MM.1S (cell line): ENCODE results near the gene MROH7.

ENCODE experiments used
- EZH2phosphoT487 ChIP-seq: fragments of 300-600 bp; sonication (generic); IDR thresholded peaks from 2 replicates; pipeline ENCODE4 v1.6.1; 2018; ENCODE audit warnings: antibody characterized with exemption, low read length
- TF ChIP-seq, protein P1 (sequence below): fragments of 300-600 bp; sonication (generic); IDR thresholded peaks from 2 replicates; pipeline ENCODE4 v1.5.1; 2016; ENCODE audit warnings: antibody characterized with exemption, low read length, mixed read lengths

DNA sequence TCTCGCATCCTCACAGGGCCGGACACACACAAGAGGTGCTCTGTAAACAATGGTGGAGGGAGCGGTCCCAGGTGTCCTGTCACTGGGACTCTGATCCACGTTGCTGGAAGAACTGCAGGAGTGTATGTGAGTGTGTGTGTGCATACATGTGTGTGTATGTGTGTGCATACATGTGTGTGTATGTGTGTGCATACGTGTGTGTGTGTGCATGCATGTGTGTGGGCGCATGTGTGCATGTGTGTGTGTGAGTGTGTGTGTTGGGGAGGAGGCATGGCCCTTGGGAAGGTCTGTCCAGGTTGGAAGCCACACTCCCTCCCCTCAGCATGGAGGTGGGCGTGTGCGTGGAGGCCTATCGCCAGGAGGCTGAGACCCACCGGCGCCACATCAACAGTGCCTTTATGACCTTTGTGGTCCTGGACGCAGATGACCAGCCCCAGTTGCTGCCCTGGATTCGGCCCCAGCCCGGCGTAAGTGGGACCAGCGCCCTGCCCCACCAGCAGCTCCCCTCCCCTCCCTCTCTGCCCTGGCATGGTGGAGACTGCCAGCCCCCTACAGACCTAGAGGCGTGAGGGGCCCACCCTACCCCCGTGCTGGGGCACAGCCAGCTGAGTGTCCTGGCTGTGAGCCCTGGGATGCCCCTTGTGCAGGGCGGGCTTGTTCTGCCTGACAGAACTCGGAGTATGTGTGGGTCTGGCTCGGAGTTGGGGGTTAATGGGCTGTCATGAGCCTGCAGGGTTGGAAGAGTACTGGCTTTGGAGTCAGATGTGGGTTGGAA is 40.5 kb upstream of the MROH7 start:
- TF ChIP-seq, protein P1, sequence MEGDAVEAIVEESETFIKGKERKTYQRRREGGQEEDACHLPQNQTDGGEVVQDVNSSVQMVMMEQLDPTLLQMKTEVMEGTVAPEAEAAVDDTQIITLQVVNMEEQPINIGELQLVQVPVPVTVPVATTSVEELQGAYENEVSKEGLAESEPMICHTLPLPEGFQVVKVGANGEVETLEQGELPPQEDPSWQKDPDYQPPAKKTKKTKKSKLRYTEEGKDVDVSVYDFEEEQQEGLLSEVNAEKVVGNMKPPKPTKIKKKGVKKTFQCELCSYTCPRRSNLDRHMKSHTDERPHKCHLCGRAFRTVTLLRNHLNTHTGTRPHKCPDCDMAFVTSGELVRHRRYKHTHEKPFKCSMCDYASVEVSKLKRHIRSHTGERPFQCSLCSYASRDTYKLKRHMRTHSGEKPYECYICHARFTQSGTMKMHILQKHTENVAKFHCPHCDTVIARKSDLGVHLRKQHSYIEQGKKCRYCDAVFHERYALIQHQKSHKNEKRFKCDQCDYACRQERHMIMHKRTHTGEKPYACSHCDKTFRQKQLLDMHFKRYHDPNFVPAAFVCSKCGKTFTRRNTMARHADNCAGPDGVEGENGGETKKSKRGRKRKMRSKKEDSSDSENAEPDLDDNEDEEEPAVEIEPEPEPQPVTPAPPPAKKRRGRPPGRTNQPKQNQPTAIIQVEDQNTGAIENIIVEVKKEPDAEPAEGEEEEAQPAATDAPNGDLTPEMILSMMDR: no peak
- TF ChIP-seq EZH2phosphoT487: no peak
